Mammary epithelial cell (primary cell): ENCODE results near the gene RAMP1.

Source experiments
- CTCF ChIP-seq, 2 donors: IDR thresholded peaks in 1 of 2; conservative IDR thresholded peaks in 1 of 2; 2 replicates each; pipeline ENCODE4 v1.5.1; 2011 to 2012; ENCODE audit warnings: inconsistent platforms in 2 of 2, low read length in 2 of 2, mild to moderate bottlenecking in 2 of 2, control low read depth in 1 of 2, low read depth in 1 of 2; ENCODE audit not compliant: insufficient read depth in 1 of 2; ENCODE audit errors: extremely low read depth in 1 of 2
- EZH2 ChIP-seq: IDR thresholded peaks from 2 replicates; pipeline ENCODE4 v1.6.1; 2012; ENCODE audit warnings: low read length, inconsistent platforms, borderline replicate concordance

GRCh38 chr2:237864444-237864931 is 5.1 kb downstream of the RAMP1 start:
- TF ChIP-seq CTCF (conservative IDR thresholded peaks at IDR 0.05 in 1 of 2, IDR thresholded peaks at IDR 0.05 in 1 of 2; ENCODE audit: extremely low read depth in 1 of 2, insufficient read depth in 1 of 2, low read depth in 1 of 2, low read length in 2 of 2) (no peak), EZH2 (no peak)
